CD4-positive, alpha-beta T cell treated with Interleukin-15 for 4 hours (primary cell): ENCODE measurements around the gene AKT3.

Experiments used
- DNase-seq: peaks from one replicate; pipeline ENCODE4 v3.0.0-alpha.2; 2020; ENCODE audit warnings: low spot score

Gene AKT3

GRCh38 chr1:243462929-243463697 is 386.9 kb downstream of the AKT3 start:
- no peak for DNase-seq

DNA sequence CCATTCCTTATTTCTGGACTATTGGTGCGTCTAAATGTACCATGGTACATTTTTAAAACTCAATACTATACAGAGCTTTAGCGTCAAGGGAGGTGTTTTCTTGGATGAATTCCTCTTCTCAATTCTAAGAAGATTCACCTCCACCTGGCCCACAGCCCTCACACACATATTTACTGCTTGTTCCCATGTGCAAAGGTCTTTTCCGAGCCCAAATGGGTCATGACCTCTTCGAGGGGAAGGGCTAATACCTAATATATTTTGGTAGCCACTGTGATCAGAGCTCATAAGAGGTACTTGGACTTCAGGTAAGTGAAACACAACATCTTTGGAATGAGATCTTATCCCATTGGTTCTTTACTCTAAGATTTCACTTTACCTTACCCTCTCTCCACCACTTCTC is 388.3 kb downstream of the AKT3 start:
- DNase-seq = no peak

DNA sequence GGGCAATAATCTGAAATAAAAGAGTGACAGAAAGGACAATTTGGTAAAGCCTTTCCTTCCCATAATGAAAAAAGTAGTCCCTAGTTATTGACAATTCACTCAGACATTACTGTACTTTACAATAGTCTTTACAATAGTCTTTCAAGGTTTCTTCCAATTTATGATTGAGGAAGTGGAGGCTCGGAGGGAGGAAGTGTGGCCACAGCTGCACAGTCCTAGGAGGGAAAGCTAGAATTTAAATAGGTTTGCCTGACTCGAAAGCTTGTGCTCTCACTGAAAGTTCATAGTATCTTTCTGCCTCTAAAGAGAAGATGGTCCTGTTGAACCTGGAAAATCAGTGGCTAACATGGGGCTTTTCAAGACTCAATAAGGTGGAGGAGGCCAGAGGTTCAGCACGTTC is 391.0 kb downstream of the AKT3 start:
- no peak for DNase-seq

DNA sequence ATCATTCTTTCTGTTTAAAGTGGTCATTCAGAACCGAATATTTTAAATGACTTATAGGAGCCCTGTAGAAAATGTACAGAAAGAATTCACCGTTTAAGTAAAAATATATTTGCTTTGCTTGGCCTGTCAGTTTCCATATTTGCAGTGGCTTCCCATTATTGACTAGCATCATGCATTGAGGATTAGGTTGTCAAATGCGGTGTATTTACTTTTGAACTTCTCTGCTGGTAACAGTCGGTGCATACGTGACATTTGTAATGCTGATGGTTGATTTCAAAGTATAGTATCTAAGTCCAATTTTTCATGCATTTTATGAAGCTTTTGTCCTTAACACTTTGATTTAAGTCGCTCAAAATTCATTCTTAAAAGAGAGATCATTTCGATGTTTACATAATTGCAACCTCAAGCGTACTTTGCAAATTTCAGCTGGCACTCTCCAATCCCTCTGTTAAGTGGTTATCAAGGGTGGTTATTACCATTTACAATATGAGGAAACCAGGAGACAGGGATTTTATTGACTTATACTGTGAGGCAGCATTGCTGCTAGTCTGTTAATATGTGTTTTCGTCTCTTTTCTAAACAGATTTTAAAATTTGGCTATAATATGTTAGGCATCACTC is 392.6 kb downstream of the AKT3 start:
- no peak for DNase-seq

DNA sequence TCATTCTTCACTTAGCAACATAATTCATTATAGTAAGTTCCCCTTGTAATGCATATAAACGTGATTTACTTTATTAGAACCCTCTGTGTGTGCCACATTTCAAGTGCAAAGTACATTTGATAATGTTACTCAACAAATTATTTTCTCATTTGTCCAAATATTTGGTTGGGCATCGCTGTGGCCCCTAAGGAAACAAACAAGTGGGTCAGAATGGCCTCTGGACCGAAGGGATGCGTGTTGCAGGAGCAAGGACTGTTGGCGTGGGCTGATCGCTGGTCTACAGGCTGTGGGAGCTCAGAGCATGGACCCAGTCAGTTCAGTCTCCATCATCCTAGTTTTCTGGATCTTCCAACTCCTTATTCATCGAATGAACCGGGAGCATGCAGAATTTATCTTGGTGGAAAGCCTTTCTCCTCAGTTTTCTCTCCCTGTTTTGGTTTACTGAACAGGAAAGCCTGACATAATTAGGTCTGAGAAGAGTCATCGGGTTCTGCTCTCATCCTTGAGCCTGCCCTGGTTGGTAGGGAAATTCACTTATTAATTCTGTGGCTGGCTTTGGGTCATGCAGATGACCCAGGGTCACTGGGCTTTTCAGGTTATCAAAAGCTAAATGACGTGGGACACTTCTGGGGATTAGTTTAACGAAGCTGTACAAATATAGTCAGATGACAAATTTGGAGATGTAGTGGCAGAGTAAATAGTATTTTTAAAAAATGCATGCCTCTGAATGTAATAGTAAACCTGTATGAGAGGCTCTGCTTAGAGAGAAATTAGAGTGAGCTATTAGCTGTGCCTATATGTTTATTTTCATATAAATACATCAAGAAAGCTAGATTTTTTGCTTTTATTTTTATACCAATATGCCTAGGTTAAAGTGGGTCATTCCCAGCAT is 394.0 kb downstream of the AKT3 start:
- no peak for DNase-seq

- no peak for DNase-seq
Measured at GRCh38 chr1:243454328-243454997, 395.6 kb downstream of the AKT3 start.

DNA sequence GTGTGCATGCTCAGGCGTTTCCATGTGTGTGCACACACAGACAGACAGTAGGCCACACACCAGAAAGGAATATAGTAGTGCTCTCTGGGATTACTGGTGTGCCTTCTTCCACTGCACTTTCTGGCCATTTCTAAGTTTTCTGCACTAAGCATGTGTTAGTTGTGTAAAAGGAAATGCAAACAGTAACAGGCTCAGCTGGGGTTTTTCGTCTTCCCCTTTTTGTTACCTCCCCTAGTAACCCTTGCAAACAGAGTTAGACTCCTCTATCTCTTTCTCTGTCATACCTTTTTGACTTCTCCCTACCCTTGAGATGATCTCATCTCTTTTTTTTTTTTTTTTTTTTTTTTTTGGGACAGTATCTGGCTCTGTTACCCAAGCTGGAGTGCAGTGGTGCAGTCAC is 398.0 kb downstream of the AKT3 start:
- no peak for DNase-seq

- DNase-seq = no peak
Measured at GRCh38 chr1:243449373-243449772, 400.7 kb downstream of the AKT3 start.

DNA sequence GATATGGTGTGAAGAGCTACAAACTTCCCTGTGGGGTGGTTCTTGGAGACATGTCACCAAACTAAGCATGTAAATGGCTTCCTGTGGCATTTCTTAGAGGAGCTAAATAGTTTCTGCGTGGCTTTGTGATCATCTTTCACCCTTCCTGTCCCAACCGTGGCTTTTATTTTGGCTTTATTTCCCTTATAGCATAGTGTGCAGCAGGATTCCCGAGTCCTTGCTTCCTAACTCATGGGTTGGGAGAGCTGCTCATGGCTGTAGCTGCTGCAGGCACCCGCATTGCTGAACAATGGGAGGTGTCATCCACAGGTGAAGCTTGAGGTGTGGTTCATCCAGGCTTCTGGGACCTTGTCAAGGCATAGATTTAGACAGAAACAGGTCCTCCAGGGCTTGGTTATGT is 402.2 kb downstream of the AKT3 start:
- DNase-seq = no peak

DNA sequence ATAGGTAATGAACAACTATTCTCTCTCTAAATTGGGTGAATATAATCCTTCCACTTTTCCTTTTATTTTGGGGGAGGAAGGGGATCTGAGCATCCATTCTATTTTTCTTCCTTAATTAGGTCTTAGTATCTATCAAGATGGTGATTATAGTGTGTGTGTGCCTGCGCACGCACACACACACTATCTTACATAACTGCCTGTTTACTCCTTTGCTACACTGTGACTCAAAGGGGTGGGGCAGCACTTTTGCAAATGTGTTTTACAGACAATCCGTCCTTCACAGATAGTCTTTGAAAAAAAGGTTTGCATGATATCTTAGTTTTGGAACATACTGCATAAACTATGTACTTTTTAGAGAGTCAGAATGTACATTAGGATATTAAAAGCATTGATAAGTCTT is 402.7 kb downstream of the AKT3 start:
- DNase-seq = no peak

- no peak for DNase-seq
Measured at GRCh38 chr1:243443557-243443956, 406.5 kb downstream of the AKT3 start.

- DNase-seq = no peak
Measured at GRCh38 chr1:243441601-243442000, 408.4 kb downstream of the AKT3 start.

DNA sequence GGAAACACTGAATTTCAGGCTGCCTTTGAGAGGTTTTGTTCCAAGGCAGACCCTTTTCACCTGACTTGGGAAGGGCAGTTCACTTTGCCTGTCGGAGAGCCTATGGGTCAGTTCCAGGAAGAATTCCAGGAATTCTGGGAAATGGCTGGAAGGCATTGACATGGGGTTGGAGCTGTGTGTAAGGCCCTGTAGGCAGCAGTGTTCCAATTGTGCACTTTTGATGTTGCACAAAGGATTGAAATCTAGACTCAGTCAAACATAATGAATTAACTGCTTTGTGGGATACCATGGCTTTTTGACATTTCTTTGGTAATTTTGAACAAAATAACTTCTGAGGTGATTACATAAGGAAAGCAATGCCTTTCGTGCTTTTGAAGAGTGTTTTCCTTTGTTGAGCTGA is 409.6 kb downstream of the AKT3 start:
- DNase-seq = no peak

DNA sequence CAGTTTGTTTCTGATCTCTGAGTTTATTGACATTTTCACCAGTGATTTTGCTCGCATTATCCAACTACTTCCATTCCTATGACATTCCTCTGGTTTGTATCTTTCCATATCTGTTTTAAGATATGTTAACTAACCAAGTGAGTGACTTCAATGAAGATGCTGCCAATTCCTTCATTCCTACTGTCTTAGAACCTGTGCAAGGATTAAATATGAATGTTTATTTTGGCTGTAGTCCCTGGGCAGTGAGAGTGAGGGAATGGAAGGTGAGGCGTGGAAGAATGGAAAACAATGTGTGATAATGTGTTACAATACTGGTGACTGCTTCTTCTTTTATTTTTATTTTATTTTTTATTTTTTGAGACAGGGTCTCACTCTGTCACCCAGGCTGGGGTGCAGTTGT is 411.2 kb downstream of the AKT3 start:
- no peak for DNase-seq
